DOHH2 (cell line): Measurements from ENCODE around the gene A4GALT.
"Not testable (repeated sequence)": the region's sequence is repeated elsewhere in the genome, so short reads cannot be mapped to it uniquely, and the experiment has no call there.

ENCODE experiments used
- H3F3A ChIP-seq: fragments of 200-600 bp; sonication (generic), shearing (Covaris generic); 2 replicates; pipeline ENCODE4 v1.6.0; 2016; ENCODE audit warnings: antibody characterized with exemption, mild to moderate bottlenecking; ENCODE audit not compliant: control insufficient read depth, insufficient read depth
- H3K27ac ChIP-seq: fragments of 200-600 bp; sonication (generic); 2 replicates; pipeline ENCODE4 v1.5.1; 2014; ENCODE audit warnings: low read depth, mild to moderate bottlenecking, low read length, moderate library complexity
- H3K27me3 ChIP-seq: fragments of 200-600 bp; sonication (generic); 2 replicates; pipeline ENCODE4 v1.6.1; 2014; ENCODE audit warnings: mild to moderate bottlenecking, low read length, mixed read lengths; ENCODE audit not compliant: control insufficient read depth
- H3K36me3 ChIP-seq: fragments of 200-600 bp; sonication (generic); 2 replicates; pipeline ENCODE4 v1.6.1; 2014; ENCODE audit warnings: mild to moderate bottlenecking, low read length, moderate library complexity, mixed read lengths; ENCODE audit not compliant: control insufficient read depth
- H3K4me1 ChIP-seq: fragments of 200-600 bp; sonication (generic); 2 replicates; pipeline ENCODE4 v1.6.1; 2014; ENCODE audit warnings: mild to moderate bottlenecking, low read length, mixed read lengths; ENCODE audit not compliant: control insufficient read depth
- H3K4me2 ChIP-seq: fragments of 200-600 bp; sonication (generic); 2 replicates; pipeline ENCODE4 v1.6.0; 2014; ENCODE audit warnings: mild to moderate bottlenecking, low read length, moderate library complexity
- H3K4me3 ChIP-seq: fragments of 200-600 bp; sonication (generic); 2 replicates; pipeline ENCODE4 v1.5.1; 2014; ENCODE audit warnings: mild to moderate bottlenecking, low read length, mixed read lengths
- H3K79me2 ChIP-seq: fragments of 200-600 bp; sonication (generic); 2 replicates; pipeline ENCODE4 v1.6.1; 2014; ENCODE audit warnings: mild to moderate bottlenecking, low read length, mixed read lengths; ENCODE audit not compliant: control insufficient read depth
- H3K9me2 ChIP-seq: fragments of 200-600 bp; sonication (generic); replicated peaks from 2 replicates; pipeline ENCODE4 v1.6.1; 2014; ENCODE audit warnings: mild to moderate bottlenecking, low read length, mixed read lengths; ENCODE audit not compliant: control insufficient read depth
- H3K9me3 ChIP-seq: fragments of 200-600 bp; sonication (generic); 2 replicates; pipeline ENCODE4 v1.6.1; 2014; ENCODE audit warnings: antibody characterized with exemption, low read length, mixed read lengths; ENCODE audit not compliant: control insufficient read depth, insufficient read depth
- H4K20me1 ChIP-seq: fragments of 200-600 bp; sonication (generic); 2 replicates; pipeline ENCODE4 v1.6.0; 2014; ENCODE audit warnings: low read depth, mild to moderate bottlenecking, antibody characterized with exemption, low read length, moderate library complexity; ENCODE audit not compliant: control insufficient read depth, insufficient read depth
- EZH2phosphoT487 ChIP-seq: fragments of 200-600 bp; sonication (generic); IDR thresholded peaks from 2 replicates; pipeline ENCODE4 v1.6.1; 2017; ENCODE audit warnings: borderline replicate concordance, mild to moderate bottlenecking, antibody characterized with exemption, low read length, moderate library complexity, mixed read lengths
- TF ChIP-seq, protein P1 (sequence below): fragments of 200-600 bp; sonication (generic); IDR thresholded peaks from one replicate; pipeline ENCODE4 v1.5.1; 2014; ENCODE audit warnings: antibody characterized with exemption, mild to moderate bottlenecking, low read depth, low read length; ENCODE audit not compliant: poor library complexity, severe bottlenecking

Gene A4GALT

DNA sequence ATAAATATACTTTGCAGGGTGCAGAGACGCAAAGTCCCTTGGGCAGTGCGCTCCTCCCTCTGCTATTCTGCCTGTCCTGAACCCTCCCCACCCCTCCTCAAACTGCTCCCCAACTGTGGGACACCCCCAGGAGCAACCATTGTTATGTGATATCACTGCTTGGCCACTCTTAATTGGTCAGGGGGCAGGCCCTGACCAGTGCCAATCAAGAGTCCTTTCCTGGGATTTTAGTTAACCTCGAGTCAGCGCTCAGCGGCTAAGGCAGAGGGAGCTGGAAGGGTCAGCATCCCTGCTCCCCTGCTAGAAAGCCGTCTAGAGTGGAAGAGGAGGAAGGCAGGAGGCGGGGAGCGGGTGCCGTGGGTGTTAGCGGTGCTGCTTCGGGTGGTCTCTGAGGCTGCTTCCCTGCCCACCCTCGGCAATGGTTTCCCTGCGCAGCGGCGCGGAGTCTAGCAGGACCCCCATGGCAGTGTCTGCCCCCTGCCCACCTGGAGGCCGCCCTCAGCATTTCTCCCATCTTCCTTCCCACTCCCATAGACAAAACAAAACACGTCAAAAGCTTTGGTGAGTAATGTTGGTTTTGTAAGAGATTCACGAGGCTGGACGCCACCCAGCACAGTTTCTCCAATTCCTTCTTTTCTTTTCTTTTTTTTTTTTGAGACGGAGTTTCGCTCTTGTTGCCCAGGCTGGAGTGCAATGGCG lies 38.4 kb upstream of the A4GALT start:
- Histone ChIP-seq H3K4me2 (no peak overlapping the region), H3K4me1 (peaks cover 24% of the 10 kb centered on the region), H3K9me2 (no peaks in the 10 kb centered on the region), H3K4me3 (no peak overlapping the region), H3K9me3 (no peaks in the 10 kb centered on the region), H4K20me1 (no peaks in the 10 kb centered on the region), H3K79me2 (no peaks in the 10 kb centered on the region), H3K27me3 (peaks cover 3% of the 10 kb centered on the region), H3K27ac (no peak overlapping the region), H3F3A (no peaks in the 10 kb centered on the region), H3K36me3 (no peaks in the 10 kb centered on the region)
- TF ChIP-seq, protein P1, sequence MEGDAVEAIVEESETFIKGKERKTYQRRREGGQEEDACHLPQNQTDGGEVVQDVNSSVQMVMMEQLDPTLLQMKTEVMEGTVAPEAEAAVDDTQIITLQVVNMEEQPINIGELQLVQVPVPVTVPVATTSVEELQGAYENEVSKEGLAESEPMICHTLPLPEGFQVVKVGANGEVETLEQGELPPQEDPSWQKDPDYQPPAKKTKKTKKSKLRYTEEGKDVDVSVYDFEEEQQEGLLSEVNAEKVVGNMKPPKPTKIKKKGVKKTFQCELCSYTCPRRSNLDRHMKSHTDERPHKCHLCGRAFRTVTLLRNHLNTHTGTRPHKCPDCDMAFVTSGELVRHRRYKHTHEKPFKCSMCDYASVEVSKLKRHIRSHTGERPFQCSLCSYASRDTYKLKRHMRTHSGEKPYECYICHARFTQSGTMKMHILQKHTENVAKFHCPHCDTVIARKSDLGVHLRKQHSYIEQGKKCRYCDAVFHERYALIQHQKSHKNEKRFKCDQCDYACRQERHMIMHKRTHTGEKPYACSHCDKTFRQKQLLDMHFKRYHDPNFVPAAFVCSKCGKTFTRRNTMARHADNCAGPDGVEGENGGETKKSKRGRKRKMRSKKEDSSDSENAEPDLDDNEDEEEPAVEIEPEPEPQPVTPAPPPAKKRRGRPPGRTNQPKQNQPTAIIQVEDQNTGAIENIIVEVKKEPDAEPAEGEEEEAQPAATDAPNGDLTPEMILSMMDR: no peak
- no peak for TF ChIP-seq EZH2phosphoT487

DNA sequence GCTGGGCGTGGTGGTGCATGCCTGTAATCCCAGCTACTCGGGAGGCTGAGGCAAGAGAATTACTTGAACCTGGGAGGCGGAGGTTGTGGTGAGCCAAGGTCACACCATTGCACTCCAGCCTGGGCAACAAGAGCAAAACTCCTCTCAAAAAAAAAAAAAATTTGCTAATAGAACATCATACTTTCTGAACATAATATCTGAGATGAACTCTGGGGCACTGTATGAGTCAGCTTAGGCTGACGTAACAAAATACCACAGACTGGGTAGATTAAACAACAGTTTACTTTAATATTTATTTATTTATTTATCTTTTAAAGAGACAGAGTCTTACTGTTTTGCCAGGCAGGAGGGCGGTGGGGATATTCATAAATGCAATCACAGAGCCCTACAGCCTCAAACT lies 34.9 kb upstream of the A4GALT start:
- H3K9me3 ChIP-seq, H4K20me1 ChIP-seq, H3K36me3 ChIP-seq, H3K9me2 ChIP-seq, H3K4me2 ChIP-seq, H3F3A ChIP-seq, H3K79me2 ChIP-seq, H3K27ac ChIP-seq, H3K4me3 ChIP-seq: not testable (repeated sequence)
- Histone ChIP-seq H3K27me3 (peaks cover 15% of the 10 kb centered on the region), H3K4me1 (peaks cover 11% of the 10 kb centered on the region)

DNA sequence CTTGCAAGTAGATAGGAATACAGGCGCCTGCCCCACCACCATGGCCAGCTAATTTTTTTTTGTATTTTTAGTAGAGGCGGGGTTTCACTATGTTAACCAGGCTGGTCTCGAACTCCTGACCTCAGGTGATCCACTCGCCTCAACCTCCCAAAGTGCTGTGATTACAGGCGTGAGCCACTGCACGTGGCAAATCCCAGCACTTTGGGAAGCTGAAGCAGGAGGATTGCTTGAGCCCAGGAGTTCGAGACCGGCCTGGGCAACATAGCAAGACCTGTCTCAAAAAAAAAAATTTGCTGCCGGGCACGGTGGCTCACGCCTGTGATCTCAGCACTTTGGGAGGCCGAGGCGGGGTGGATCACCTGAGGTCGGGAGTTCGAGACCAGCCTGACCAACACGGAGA lies 34.5 kb upstream of the A4GALT start:
- H3K4me3 ChIP-seq, H3F3A ChIP-seq, H3K9me2 ChIP-seq, H3K9me3 ChIP-seq, H3K79me2 ChIP-seq, H3K36me3 ChIP-seq, H3K4me2 ChIP-seq, H4K20me1 ChIP-seq, H3K27ac ChIP-seq: not testable (repeated sequence)
- Histone ChIP-seq H3K4me1 (peaks cover 11% of the 10 kb centered on the region), H3K27me3 (peaks cover 15% of the 10 kb centered on the region)

DNA sequence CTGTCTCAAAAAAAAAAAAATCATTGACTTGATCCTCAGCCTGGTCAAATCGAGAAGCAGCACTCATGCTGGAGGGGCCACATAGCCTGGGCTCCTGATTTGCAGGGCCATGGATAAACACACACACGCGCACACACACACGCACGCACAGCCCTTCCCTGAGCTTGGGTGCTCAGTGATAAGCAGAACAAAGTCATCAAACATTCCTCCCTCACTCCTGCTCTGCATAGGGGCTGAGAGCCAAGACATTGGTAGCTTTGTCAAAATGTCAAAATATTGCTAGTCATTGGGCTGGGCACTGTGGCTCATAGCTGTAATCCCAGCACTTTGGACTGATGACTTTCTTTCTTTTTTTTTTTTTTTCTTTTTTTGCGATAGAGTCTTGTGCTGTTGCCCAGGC lies 34.0 kb upstream of the A4GALT start:
- H3K4me2 ChIP-seq: no peak overlapping the region
- TF ChIP-seq EZH2phosphoT487: no peak
- TF ChIP-seq, protein P1: no peak
- no peaks in the 10 kb centered on the region for H4K20me1 ChIP-seq
- H3F3A ChIP-seq: no peaks in the 10 kb centered on the region
- no peaks in the 10 kb centered on the region for H3K9me3 ChIP-seq
- H3K4me1 ChIP-seq: peaks cover 11% of the 10 kb centered on the region
- no peak overlapping the region for H3K27ac ChIP-seq
- peaks cover 15% of the 10 kb centered on the region for H3K27me3 ChIP-seq
- no peaks in the 10 kb centered on the region for H3K79me2 ChIP-seq
- no peak overlapping the region for H3K4me3 ChIP-seq
- H3K9me2 ChIP-seq: no peaks in the 10 kb centered on the region
- H3K36me3 ChIP-seq: no peaks in the 10 kb centered on the region
